ENCODE data around the gene CEP112.

Gene CEP112

GRCh38 chr17:65656390-65657250 lies 535.3 kb downstream of the CEP112 start:
- no peak overlapping the region for H3K4me3 ChIP-seq (ENCODE audit: low read depth, low read length)
- H3K9me3 ChIP-seq (ENCODE audit: severe bottlenecking), result no peaks in the 10 kb centered on the region
- H3K27me3 ChIP-seq (ENCODE audit: insufficient read depth, low read depth, severe bottlenecking), result no peaks in the 10 kb centered on the region
- no peak for DNase-seq
- no peaks in the 10 kb centered on the region for H3K36me3 ChIP-seq
- no peak for TF ChIP-seq CTCF (IDR thresholded peaks at IDR 0.05; ENCODE audit: low read depth, low read length)
- H3K27ac ChIP-seq, result no peak overlapping the region

- no peaks in the 10 kb centered on the region for H3K36me3 ChIP-seq
- H3K27me3 ChIP-seq (ENCODE audit: insufficient read depth, low read depth, severe bottlenecking), result no peaks in the 10 kb centered on the region
- DNase-seq, result no peak
- H3K27ac ChIP-seq, result no peak overlapping the region
- no peak for TF ChIP-seq CTCF (IDR thresholded peaks at IDR 0.05; ENCODE audit: low read depth, low read length)
- no peaks in the 10 kb centered on the region for H3K9me3 ChIP-seq (ENCODE audit: severe bottlenecking)
- H3K4me3 ChIP-seq (ENCODE audit: low read depth, low read length), result no peak overlapping the region
Measured at GRCh38 chr17:65655706-65656105, 536.2 kb downstream of the CEP112 start.

- Histone ChIP-seq H3K36me3 (no peaks in the 10 kb centered on the region), H3K27ac (no peak overlapping the region), H3K9me3 (ENCODE audit: severe bottlenecking) (peaks cover 11% of the 10 kb centered on the region), H3K4me3 (ENCODE audit: low read depth, low read length) (no peak overlapping the region), H3K27me3 (ENCODE audit: insufficient read depth, low read depth, severe bottlenecking) (no peaks in the 10 kb centered on the region)
- no peak for TF ChIP-seq CTCF (IDR thresholded peaks at IDR 0.05; ENCODE audit: low read depth, low read length)
- no peak for DNase-seq
Measured at GRCh38 chr17:65644545-65644944, 547.4 kb downstream of the CEP112 start.

- DNase-seq, result no peak
- Histone ChIP-seq H3K27ac (no peak overlapping the region), H3K9me3 (ENCODE audit: severe bottlenecking) (peaks cover 3% of the 10 kb centered on the region), H3K36me3 (no peaks in the 10 kb centered on the region), H3K4me3 (ENCODE audit: low read depth, low read length) (no peak overlapping the region), H3K27me3 (ENCODE audit: insufficient read depth, low read depth, severe bottlenecking) (no peaks in the 10 kb centered on the region)
- TF ChIP-seq CTCF (IDR thresholded peaks at IDR 0.05; ENCODE audit: low read depth, low read length), result no peak
Measured at GRCh38 chr17:65638221-65638975, 553.5 kb downstream of the CEP112 start.

GRCh38 chr17:65637786-65638185 lies 554.1 kb downstream of the CEP112 start:
- no peaks in the 10 kb centered on the region for H3K36me3 ChIP-seq
- H3K9me3 ChIP-seq (ENCODE audit: severe bottlenecking), result peaks cover 3% of the 10 kb centered on the region
- H3K27me3 ChIP-seq (ENCODE audit: insufficient read depth, low read depth, severe bottlenecking), result no peaks in the 10 kb centered on the region
- no peak overlapping the region for H3K27ac ChIP-seq
- H3K4me3 ChIP-seq (ENCODE audit: low read depth, low read length), result no peak overlapping the region
- no peak for TF ChIP-seq CTCF (IDR thresholded peaks at IDR 0.05; ENCODE audit: low read depth, low read length)
- no peak for DNase-seq
